GM12874 (cell line): Measurements from ENCODE around the gene CUX1.

Experiments
- TF ChIP-seq, protein P1 (sequence below): IDR thresholded peaks from 2 replicates; pipeline ENCODE4 v1.5.1; 2011; ENCODE audit warnings: low read depth, mild to moderate bottlenecking, control low read depth, low read length, moderate library complexity; ENCODE audit not compliant: insufficient read depth

Gene CUX1

GRCh38 chr7:102296514-102296913 is 479.1 kb downstream of the CUX1 start:
- TF ChIP-seq, protein P1, sequence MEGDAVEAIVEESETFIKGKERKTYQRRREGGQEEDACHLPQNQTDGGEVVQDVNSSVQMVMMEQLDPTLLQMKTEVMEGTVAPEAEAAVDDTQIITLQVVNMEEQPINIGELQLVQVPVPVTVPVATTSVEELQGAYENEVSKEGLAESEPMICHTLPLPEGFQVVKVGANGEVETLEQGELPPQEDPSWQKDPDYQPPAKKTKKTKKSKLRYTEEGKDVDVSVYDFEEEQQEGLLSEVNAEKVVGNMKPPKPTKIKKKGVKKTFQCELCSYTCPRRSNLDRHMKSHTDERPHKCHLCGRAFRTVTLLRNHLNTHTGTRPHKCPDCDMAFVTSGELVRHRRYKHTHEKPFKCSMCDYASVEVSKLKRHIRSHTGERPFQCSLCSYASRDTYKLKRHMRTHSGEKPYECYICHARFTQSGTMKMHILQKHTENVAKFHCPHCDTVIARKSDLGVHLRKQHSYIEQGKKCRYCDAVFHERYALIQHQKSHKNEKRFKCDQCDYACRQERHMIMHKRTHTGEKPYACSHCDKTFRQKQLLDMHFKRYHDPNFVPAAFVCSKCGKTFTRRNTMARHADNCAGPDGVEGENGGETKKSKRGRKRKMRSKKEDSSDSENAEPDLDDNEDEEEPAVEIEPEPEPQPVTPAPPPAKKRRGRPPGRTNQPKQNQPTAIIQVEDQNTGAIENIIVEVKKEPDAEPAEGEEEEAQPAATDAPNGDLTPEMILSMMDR: no peak

DNA sequence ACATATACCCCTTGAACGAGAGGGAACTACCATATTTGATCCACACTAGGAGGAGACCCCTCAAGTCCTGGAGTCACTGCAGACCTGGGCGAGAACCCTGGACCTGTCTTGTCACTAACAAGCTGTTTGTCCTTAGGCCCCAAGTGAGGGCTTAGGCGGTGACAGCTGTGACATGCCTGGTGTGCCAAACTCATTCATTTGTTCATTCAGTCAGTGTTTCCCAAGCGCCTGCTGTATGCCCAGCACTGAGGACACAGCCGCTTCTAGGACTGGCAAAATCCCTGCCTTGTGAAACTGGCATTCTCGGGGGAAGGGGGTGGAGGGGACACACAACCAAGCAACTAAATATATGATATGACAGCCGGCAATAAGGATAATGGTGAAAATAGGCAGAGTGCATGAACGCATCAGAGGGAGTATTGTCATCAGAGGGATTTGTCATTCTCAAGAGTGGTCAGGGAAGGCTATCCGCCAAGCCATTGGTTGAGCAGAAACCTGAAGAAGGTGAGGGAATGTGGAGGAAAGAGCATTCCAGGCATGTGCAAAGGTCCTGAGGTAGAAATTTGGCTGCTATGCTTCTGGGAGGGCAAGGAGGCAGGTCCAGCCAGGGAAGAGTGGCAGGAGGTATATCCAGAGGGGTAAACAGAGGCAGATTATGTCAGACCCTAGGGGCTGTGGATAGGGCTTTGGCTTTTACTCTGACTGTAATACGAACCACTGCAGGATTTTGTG is 480.2 kb downstream of the CUX1 start:
- TF ChIP-seq, protein P1: no peak

DNA sequence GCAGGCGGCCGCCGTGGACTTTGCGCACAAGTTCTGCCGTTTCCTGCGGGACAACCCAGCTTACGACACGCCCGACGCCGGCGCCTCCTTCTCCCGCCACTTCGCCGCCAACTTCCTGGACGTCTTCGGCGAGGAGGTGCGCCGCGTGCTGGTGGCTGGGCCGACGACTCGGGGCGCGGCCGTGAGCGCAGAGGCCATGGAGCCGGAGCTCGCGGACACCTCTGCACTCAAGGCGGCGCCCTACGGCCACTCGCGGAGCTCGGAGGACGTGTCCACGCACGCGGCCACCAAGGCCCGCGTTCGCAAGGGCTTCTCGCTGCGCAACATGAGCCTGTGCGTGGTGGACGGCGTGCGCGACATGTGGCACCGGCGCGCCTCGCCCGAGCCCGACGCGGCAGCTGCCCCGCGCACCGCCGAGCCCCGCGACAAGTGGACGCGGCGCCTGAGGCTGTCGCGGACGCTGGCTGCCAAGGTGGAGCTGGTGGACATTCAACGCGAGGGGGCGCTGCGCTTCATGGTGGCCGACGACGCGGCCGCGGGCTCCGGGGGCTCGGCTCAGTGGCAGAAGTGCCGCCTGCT is 483.3 kb downstream of the CUX1 start:
- TF ChIP-seq, protein P1: no peak

DNA sequence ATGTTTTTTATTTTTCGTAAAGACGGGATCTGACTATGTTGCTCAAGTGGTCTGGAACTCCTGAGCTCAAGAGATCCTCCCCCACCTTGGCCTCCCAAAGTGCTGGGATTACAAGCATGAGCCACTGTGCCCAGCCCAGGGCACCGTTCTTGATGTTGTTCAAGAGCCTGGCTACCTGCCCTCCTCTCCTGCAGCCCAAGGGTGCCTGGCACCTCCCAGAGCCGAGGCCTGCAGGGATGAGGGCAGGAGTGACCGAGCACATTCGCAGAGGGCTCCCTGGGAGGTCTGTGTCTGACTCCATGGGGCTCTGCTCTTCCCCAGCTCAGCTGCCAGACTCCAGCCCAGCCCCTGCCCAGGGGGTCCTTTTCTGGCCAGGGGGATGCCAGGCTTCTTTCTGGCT is 484.6 kb downstream of the CUX1 start:
- TF ChIP-seq, protein P1: no peak

GRCh38 chr7:102303669-102304422 is 486.4 kb downstream of the CUX1 start:
- TF ChIP-seq, protein P1: no peak

GRCh38 chr7:102304668-102305067 is 487.2 kb downstream of the CUX1 start:
- TF ChIP-seq, protein P1: no peak
